Panc1 (cell line): Measurements from ENCODE around the gene ARFIP2. TPM values are rescaled to one million over a fixed set of nuclear protein-coding genes. Genes with fewer than 3 reads are reported as not detected.

Experiments used
- ATAC-seq: fragments of 200-7000 bp; cut with Tn5 transposase; 2 replicates; pipeline ENCODE4 v1.9.1; 2020; ENCODE audit warnings: mild to moderate bottlenecking, moderate library complexity
- BruUV-seq: library from RNA; stranded (reverse); fragments of 400-500 nt; replicated peaks from 2 replicates; lab custom pipeline; 2021; lab: Mats Ljungman, UMichigan
- CTCF ChIA-PET: fragments of 300-600 bp; sonication (Branson Sonifier 250); formaldehyde crosslinking; loops from one replicate; lab custom pipeline; 2022; ENCODE audit warnings: antibody characterized with exemption; lab: Charles Lee
- POLR2A ChIA-PET: fragments of 300-600 bp; sonication (Branson Sonifier 250); formaldehyde crosslinking; loops from one replicate; lab custom pipeline; 2022; ENCODE audit warnings: antibody characterized with exemption; lab: Charles Lee
- DNase-seq: peaks from one replicate; pipeline ENCODE4 v3.0.0-alpha.2; 2010; ENCODE audit warnings: low read depth, low spot score
- H3K27ac ChIP-seq: 2 replicates; pipeline ENCODE4 v1.5.1; 2011; ENCODE audit warnings: mild to moderate bottlenecking, low read length, inconsistent platforms
- H3K27me3 ChIP-seq: fragments of 200-500 bp; sonication (Bioruptor generic); 2 replicates; pipeline ENCODE4 v1.6.0; 2014; ENCODE audit warnings: low read length, inconsistent platforms; ENCODE audit not compliant: control insufficient read depth, insufficient read depth
- H3K36me3 ChIP-seq: fragments of 200-500 bp; sonication (Bioruptor generic); 2 replicates; pipeline ENCODE4 v1.5.1; 2014; ENCODE audit warnings: inconsistent platforms, mild to moderate bottlenecking, low read length, moderate library complexity; ENCODE audit not compliant: control insufficient read depth, insufficient read depth
- H3K4me1 ChIP-seq: 2 replicates; pipeline ENCODE4 v1.5.1; 2011; ENCODE audit warnings: inconsistent platforms, mild to moderate bottlenecking, low read length, moderate library complexity; ENCODE audit not compliant: control insufficient read depth, insufficient read depth
- H3K4me3 ChIP-seq, 2 experiments: 2 replicates each; pipeline ENCODE4 v1.5.1; 2011 to 2012; ENCODE audit warnings: low read depth in 2 of 2, low read length in 2 of 2, mild to moderate bottlenecking in 2 of 2, inconsistent platforms in 1 of 2, moderate library complexity in 1 of 2
- H3K9me3 ChIP-seq: fragments of 200-500 bp; sonication (Bioruptor generic); 2 replicates; pipeline ENCODE4 v1.5.1; 2014; ENCODE audit warnings: low read depth, mild to moderate bottlenecking, inconsistent platforms, low read length, moderate library complexity; ENCODE audit not compliant: control insufficient read depth, insufficient read depth
- CTCF ChIP-seq: fragments of 450-650 bp; IDR thresholded peaks from 2 replicates; pipeline ENCODE4 v1.5.1; 2017; ENCODE audit warnings: mild to moderate bottlenecking
- POLR2AphosphoS5 ChIP-seq: IDR thresholded peaks from 2 replicates; pipeline ENCODE4 v1.6.1; 2012; ENCODE audit warnings: mild to moderate bottlenecking, low read depth, low read length, moderate library complexity
- REST ChIP-seq, 2 experiments: IDR thresholded peaks; 2 replicates each; pipeline ENCODE4 v1.6.1; 2011 to 2012; ENCODE audit warnings: low read depth in 2 of 2, control low read depth in 1 of 2, low read length in 1 of 2, mild to moderate bottlenecking in 1 of 2, moderate library complexity in 1 of 2; ENCODE audit not compliant: insufficient read depth in 1 of 2
- SIN3A ChIP-seq: IDR thresholded peaks from 2 replicates; pipeline ENCODE4 v1.6.1; 2012; ENCODE audit warnings: low read depth, mild to moderate bottlenecking, low read length, moderate library complexity, borderline replicate concordance; ENCODE audit not compliant: insufficient read depth
- TCF7L2 ChIP-seq: IDR thresholded peaks from 2 replicates; pipeline ENCODE4 v1.6.1; 2011; ENCODE audit warnings: mild to moderate bottlenecking, low read depth, low read length, inconsistent platforms
- in situ Hi-C: cut with HindIII; loops from 2 replicates; pipeline ENCODE4 v1.10.0; 2016; ENCODE audit warnings: low sequenced_read_pairs, low pct_unique_long_range_greater_than_20kb
- intact Hi-C: fragments of 100-400 bp; cut with micrococcal nuclease; formaldehyde crosslinking; loops from one replicate; pipeline ENCODE4 v1.10.0; 2022; ENCODE audit not compliant: unreplicated experiment
- total RNA-seq: library from RNA; stranded (reverse); gene quantifications from one replicate; pipeline ENCODE4 v1.2.1, GENCODE V29; 2021; ENCODE audit not compliant: unreplicated experiment

The ARFIP2 gene
- total RNA-seq, 1 experiment from 2014 or later: 116 TPM

- ATAC-seq (peak; percentile 85), DNase-seq (peak; percentile 41)
- TF ChIP-seq CTCF (peak; percentile 96), TCF7L2 (no peak)
- Histone ChIP-seq H3K27ac (no peak overlapping the region), H3K27me3 (no peaks in the 10 kb centered on the region), H3K4me1 (no peaks in the 10 kb centered on the region), H3K4me3 (no peak overlapping the region), H3K36me3 (no peaks in the 10 kb centered on the region), H3K9me3 (no peaks in the 10 kb centered on the region)
- BruUV-seq: no TSS peak
- ChIA-PET CTCF (interaction anchor here (0.6 to 3.6 kb wide), 6 partner anchors 10 to 80 kb away, joined by 3 to 65 read pairs (median 3); partner anchors contain the start of gene APBB1), POLR2A (no interaction called here)
- in situ Hi-C loops: no loop called here
- intact Hi-C loops: loop anchor here (1.0 to 5.0 kb wide), 2 partner anchors 64 kb away; no protein-coding TSS in a partner anchor
Measured at GRCh38 chr11:6443269-6444003, 37.7 kb downstream of the ARFIP2 start.

- ChIA-PET CTCF (interaction anchor here (3.6 kb wide), 1 partner anchor 64 kb away, joined by 65 read pairs; no protein-coding TSS in a partner anchor), POLR2A (no interaction called here)
- BruUV-seq: no TSS peak
- Histone ChIP-seq H3K36me3 (no peaks in the 10 kb centered on the region), H3K4me1 (no peaks in the 10 kb centered on the region), H3K27me3 (no peaks in the 10 kb centered on the region), H3K27ac (no peak overlapping the region), H3K4me3 (no peak overlapping the region), H3K9me3 (no peaks in the 10 kb centered on the region)
- in situ Hi-C loops (no loop called here), intact Hi-C loops (loop anchor here (5.0 kb wide), 1 partner anchor 65 kb away; no protein-coding TSS in a partner anchor)
- no peak for ATAC-seq
- TF ChIP-seq CTCF (no peak), REST (IDR thresholded peaks at IDR 0.05; ENCODE audit: insufficient read depth in 1 of 2, low read depth in 2 of 2, low read length in 1 of 2) (no peak), POLR2AphosphoS5 (no peak), TCF7L2 (no peak), SIN3A (no peak)
- no peak for DNase-seq
Measured at GRCh38 chr11:6442441-6442840, 38.7 kb downstream of the ARFIP2 start.
